HepG2 (cell line): ENCODE results near the gene PCGF6. TPM values are rescaled to one million over a fixed set of nuclear protein-coding genes. Genes with fewer than 3 reads are reported as not detected.
A peak's percentile ranks its signal among the peaks of the same experiment; 100 is the strongest.

Experiments
- CREM ChIP-seq, 2 experiments: sonication (generic) in 1 of 2; formaldehyde crosslinking in 1 of 2; IDR thresholded peaks; 2 replicates each; pipeline versions ENCODE4 v1.4.0 to v1.6.1; 2016 to 2020; ENCODE audit warnings: antibody characterized with exemption in 1 of 2, mild to moderate bottlenecking in 1 of 2, missing genetic modification reagents in 1 of 2
- CTCF ChIP-seq: sonication (generic); formaldehyde crosslinking; IDR thresholded peaks from 2 replicates; pipeline ENCODE4 v1.5.0; 2020; ENCODE audit warnings: mild to moderate bottlenecking, missing genetic modification reagents, moderate library complexity
- HOMEZ ChIP-seq: IDR thresholded peaks from 2 replicates; pipeline ENCODE4 v1.6.1; 2016; ENCODE audit warnings: low read depth
- KMT2B ChIP-seq: IDR thresholded peaks from 2 replicates; pipeline ENCODE4 v1.6.1; 2016; ENCODE audit warnings: missing genetic modification reagents, missing compliant biosample characterization
- NKX3-1 ChIP-seq: sonication (generic); formaldehyde crosslinking; IDR thresholded peaks from 2 replicates; pipeline ENCODE4 v1.5.0; 2020; ENCODE audit warnings: missing genetic modification reagents
- RFX5 ChIP-seq: IDR thresholded peaks from 2 replicates; pipeline ENCODE4 v1.6.1; 2011; ENCODE audit warnings: low read depth, low read length, improper control_type of control experiment
- SNAPC4 ChIP-seq: sonication (generic); formaldehyde crosslinking; IDR thresholded peaks from 2 replicates; pipeline ENCODE4 v1.4.0; 2020; ENCODE audit warnings: mild to moderate bottlenecking, missing genetic modification reagents
- TOE1 ChIP-seq: sonication (generic); formaldehyde crosslinking; IDR thresholded peaks from 2 replicates; pipeline ENCODE4 v1.4.0; 2020; ENCODE audit warnings: mild to moderate bottlenecking, missing genetic modification reagents
- TP53 ChIP-seq: sonication (generic); formaldehyde crosslinking; conservative IDR thresholded peaks from 2 replicates; pipeline ENCODE4 v1.4.0; 2020; ENCODE audit warnings: missing genetic modification reagents
- ZMYM2 ChIP-seq: sonication (generic); formaldehyde crosslinking; IDR thresholded peaks from 2 replicates; pipeline ENCODE4 v1.8.0; 2022; ENCODE audit warnings: mild to moderate bottlenecking, missing genetic modification reagents
- ZNF326 ChIP-seq: sonication (generic); formaldehyde crosslinking; IDR thresholded peaks from 2 replicates; pipeline ENCODE4 v1.4.0; 2020; ENCODE audit warnings: missing genetic modification reagents, borderline replicate concordance
- ZNF383 ChIP-seq: sonication (generic); formaldehyde crosslinking; IDR thresholded peaks from 2 replicates; pipeline ENCODE4 v1.4.0; 2020; ENCODE audit warnings: missing genetic modification reagents, mild to moderate bottlenecking, borderline replicate concordance
- ZNF446 ChIP-seq: sonication (generic); formaldehyde crosslinking; IDR thresholded peaks from 2 replicates; pipeline ENCODE4 v1.5.0; 2020; ENCODE audit warnings: mild to moderate bottlenecking, missing genetic modification reagents
- ZNF468 ChIP-seq: sonication (generic); formaldehyde crosslinking; IDR thresholded peaks from 2 replicates; pipeline ENCODE4 v1.8.0; 2022; ENCODE audit warnings: mild to moderate bottlenecking, moderate library complexity, missing genetic modification reagents
- ZNF563 ChIP-seq: sonication (generic); formaldehyde crosslinking; IDR thresholded peaks from 2 replicates; pipeline ENCODE4 v1.8.0; 2022; ENCODE audit warnings: mild to moderate bottlenecking, moderate library complexity, missing genetic modification reagents
- ZNF720 ChIP-seq: sonication (generic); formaldehyde crosslinking; IDR thresholded peaks from 2 replicates; pipeline ENCODE4 v1.4.0; 2020; ENCODE audit warnings: missing genetic modification reagents
- ZNF761 ChIP-seq: sonication (generic); formaldehyde crosslinking; conservative IDR thresholded peaks from 2 replicates; pipeline ENCODE4 v1.4.0; 2020; ENCODE audit warnings: mild to moderate bottlenecking, missing genetic modification reagents
- polyA plus RNA-seq, 8 experiments: library from polyadenylated mRNA; depleted of rRNA in 3 of 8; stranded (reverse) in 7 of 8; unstranded in 1 of 8; fragments of >200 nt; fragmentation: Illumina TruSeq in 4 of 8; extraction: Trizol in 4 of 8; gene quantifications; 2 replicates each; pipeline versions ENCODE4 v1.2.1 to v1.2.3, GENCODE V29; 2011 to 2016; ENCODE audit warnings: low read depth in 4 of 8, missing spikeins in 1 of 8, mixed read lengths in 1 of 8; ENCODE audit not compliant: insufficient read depth in 1 of 8
- total RNA-seq, 5 experiments: library from RNA; depleted of rRNA; stranded (reverse); fragments of >200 nt; fragmentation: Illumina TruSeq; extraction: Trizol; gene quantifications; 2 replicates each; pipeline ENCODE4 v1.2.3, GENCODE V29; 2016; ENCODE audit warnings: low read depth in 1 of 5

Gene PCGF6
- total and polyA plus RNA-seq, 2 of the 13 experiments (the other 11 are each of a cell fraction or from before 2014, with no cell fraction given), result 5.2 to 19.4 TPM

- TF ChIP-seq ZMYM2 (CRISPR knock-in tag) (no peak), NKX3-1 (no peak), ZNF761 (CRISPR knock-in tag) (0 out of 2 replicates have a peak, but pooled peaks have one; percentile 41), RFX5 (no peak), CREM (IDR thresholded peaks at IDR 0.05) (peak; percentile 44; the same call in 1 of the 2 replicates), CREM (CRISPR knock-in tag; IDR thresholded peaks at IDR 0.05) (no peak), KMT2B (CRISPR knock-in tag) (peak; percentile 84), TP53 (CRISPR knock-in tag) (no peak), ZNF383 (CRISPR knock-in tag) (no peak), CTCF (peak; percentile 25; the same call in 1 of the 2 replicates), ZNF720 (CRISPR knock-in tag) (no peak), ZNF326 (CRISPR knock-in tag) (no peak), ZNF563 (CRISPR knock-in tag) (peak; percentile 90), ZNF446 (CRISPR knock-in tag) (peak; percentile 94), SNAPC4 (CRISPR knock-in tag) (0 out of 2 replicates have a peak, but pooled peaks have one; percentile 53), TOE1 (CRISPR knock-in tag) (no peak), HOMEZ (CRISPR knock-in tag) (peak; percentile 74; the same call in 1 of the 2 replicates), ZNF468 (CRISPR knock-in tag) (no peak; the same call in 1 of the 2 replicates)
These were observed 17.0 kb upstream of the PCGF6 start, which contains the start of gene TAF5 (continued) for GRCh38 chr10:103367782-103368518.
